Ascending aorta (tissue), 2 donors: ENCODE data around the gene CARD11. TPM values are rescaled to one million over a fixed set of nuclear protein-coding genes. Genes with fewer than 3 reads are reported as not detected.

Experiments used
- DNase-seq, 2 donors: peaks; one replicate each; pipeline ENCODE4 v3.0.0-alpha.2; 2019; ENCODE audit warnings: low spot score in 2 of 2
- H3K27ac ChIP-seq, 2 donors: fragments of 200-600 bp; sonication (generic); one replicate each; pipeline ENCODE4 v1.5.1; 2016 to 2017; ENCODE audit warnings: mild to moderate bottlenecking in 1 of 2
- H3K27me3 ChIP-seq: fragments of 200-600 bp; sonication (generic); one replicate; pipeline ENCODE4 v1.5.1; 2017
- H3K36me3 ChIP-seq, 2 donors: fragments of 200-600 bp; sonication (generic); one replicate each; pipeline ENCODE4 v1.5.1; 2016
- H3K4me1 ChIP-seq, 2 donors: fragments of 200-600 bp; sonication (generic); one replicate each; pipeline ENCODE4 v1.5.1; 2016 to 2017; ENCODE audit warnings: mild to moderate bottlenecking in 1 of 2
- H3K4me3 ChIP-seq, 2 donors: fragments of 200-600 bp; sonication (generic); one replicate each; pipeline ENCODE4 v1.5.1; 2016 to 2017; ENCODE audit warnings: mild to moderate bottlenecking in 1 of 2
- H3K9me3 ChIP-seq, 2 donors: fragments of 200-600 bp; sonication (generic); one replicate each; pipeline ENCODE4 v1.5.1; 2016
- intact Hi-C: fragments of 100-400 bp; cut with DNase I; formaldehyde crosslinking; loops from one replicate; pipeline ENCODE4 v1.15.1; 2023
- total RNA-seq: library from RNA; depleted of rRNA; stranded (reverse); fragments of >200 nt; gene quantifications from one replicate; pipeline ENCODE4 v1.1.0, GENCODE V29; 2016
- TF ChIP-seq, protein P1 (sequence below), 3 experiments: fragments of 200-600 bp in 2 of 3; fragments of 450-650 bp in 1 of 3; sonication (generic) in 2 of 3; IDR thresholded peaks; one replicate each; pipeline ENCODE4 v1.5.1; 2016 to 2019; ENCODE audit warnings: antibody characterized with exemption in 3 of 3, mild to moderate bottlenecking in 1 of 3, moderate library complexity in 1 of 3

Gene CARD11
- total RNA-seq, 1 donor from 2014 or later = 0.64 TPM

DNA sequence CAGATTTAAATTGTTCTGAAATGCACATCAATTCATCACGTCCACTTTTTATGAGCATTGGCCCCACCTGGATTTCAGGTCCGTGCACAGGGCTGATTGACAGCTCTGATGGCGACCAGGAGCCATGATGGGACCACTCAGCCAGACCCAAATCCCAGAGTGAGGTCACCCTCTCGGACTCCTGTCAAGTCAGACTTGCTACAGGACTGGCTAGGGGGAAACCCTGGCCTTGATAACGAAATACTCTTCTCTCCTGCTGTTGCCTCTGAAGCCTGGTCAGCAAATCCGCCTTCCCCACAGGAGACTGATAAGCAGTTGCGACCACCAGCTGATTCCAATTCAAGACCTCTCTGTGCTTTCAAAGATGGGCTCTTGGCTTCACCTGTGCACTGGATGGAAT lies 76.4 kb downstream of the CARD11 start:
- Histone ChIP-seq H3K36me3 (no peaks in the 10 kb centered on the region), H3K27me3 (no peaks in the 10 kb centered on the region), H3K27ac (no peak overlapping the region), H3K9me3 (peaks cover 4 to 16% of the 10 kb centered on the region in 2 donors), H3K4me1 (no peaks in the 10 kb centered on the region), H3K4me3 (no peak overlapping the region)
- DNase-seq = no peak
- TF ChIP-seq, protein P1, sequence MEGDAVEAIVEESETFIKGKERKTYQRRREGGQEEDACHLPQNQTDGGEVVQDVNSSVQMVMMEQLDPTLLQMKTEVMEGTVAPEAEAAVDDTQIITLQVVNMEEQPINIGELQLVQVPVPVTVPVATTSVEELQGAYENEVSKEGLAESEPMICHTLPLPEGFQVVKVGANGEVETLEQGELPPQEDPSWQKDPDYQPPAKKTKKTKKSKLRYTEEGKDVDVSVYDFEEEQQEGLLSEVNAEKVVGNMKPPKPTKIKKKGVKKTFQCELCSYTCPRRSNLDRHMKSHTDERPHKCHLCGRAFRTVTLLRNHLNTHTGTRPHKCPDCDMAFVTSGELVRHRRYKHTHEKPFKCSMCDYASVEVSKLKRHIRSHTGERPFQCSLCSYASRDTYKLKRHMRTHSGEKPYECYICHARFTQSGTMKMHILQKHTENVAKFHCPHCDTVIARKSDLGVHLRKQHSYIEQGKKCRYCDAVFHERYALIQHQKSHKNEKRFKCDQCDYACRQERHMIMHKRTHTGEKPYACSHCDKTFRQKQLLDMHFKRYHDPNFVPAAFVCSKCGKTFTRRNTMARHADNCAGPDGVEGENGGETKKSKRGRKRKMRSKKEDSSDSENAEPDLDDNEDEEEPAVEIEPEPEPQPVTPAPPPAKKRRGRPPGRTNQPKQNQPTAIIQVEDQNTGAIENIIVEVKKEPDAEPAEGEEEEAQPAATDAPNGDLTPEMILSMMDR (IDR thresholded peaks at IDR 0.05) = no peak
- intact Hi-C loops = no loop called here

DNA sequence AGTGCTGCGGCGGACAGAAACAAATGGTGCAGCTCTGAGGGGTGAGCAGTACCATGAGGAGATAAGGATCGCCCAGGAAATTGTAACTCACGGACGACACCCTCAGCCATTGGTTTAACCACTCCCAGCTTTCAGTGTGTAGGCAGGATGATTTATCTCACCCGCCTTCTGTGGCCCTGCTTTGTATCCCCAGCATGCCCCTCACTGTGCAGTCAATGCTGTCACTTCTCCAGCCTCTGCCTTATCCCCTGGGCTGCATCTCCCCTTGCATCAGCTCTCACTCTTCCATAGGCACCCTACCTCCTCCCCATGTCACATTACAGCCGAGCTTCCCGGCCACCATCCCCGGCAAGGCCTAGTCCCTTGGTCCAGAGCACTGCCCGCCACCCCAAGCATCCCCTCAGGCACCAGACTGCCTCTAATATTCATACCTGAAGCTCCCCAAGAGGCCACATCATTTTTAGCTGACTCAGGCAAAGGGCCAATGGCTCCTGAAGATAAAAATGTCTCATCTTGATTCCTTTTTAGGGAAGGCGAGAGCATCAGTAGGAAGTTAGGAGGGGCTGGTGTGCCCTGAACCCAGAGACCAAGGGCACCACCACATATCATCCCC lies 77.1 kb downstream of the CARD11 start:
- peaks cover 4 to 16% of the 10 kb centered on the region in 2 donors for H3K9me3 ChIP-seq
- intact Hi-C loops = no loop called here
- no peaks in the 10 kb centered on the region for H3K36me3 ChIP-seq
- H3K27me3 ChIP-seq = no peaks in the 10 kb centered on the region
- no peak overlapping the region for H3K4me3 ChIP-seq
- H3K27ac ChIP-seq = no peak overlapping the region
- TF ChIP-seq, protein P1 (IDR thresholded peaks at IDR 0.05) = no peak
- no peaks in the 10 kb centered on the region for H3K4me1 ChIP-seq
- no peak for DNase-seq

DNA sequence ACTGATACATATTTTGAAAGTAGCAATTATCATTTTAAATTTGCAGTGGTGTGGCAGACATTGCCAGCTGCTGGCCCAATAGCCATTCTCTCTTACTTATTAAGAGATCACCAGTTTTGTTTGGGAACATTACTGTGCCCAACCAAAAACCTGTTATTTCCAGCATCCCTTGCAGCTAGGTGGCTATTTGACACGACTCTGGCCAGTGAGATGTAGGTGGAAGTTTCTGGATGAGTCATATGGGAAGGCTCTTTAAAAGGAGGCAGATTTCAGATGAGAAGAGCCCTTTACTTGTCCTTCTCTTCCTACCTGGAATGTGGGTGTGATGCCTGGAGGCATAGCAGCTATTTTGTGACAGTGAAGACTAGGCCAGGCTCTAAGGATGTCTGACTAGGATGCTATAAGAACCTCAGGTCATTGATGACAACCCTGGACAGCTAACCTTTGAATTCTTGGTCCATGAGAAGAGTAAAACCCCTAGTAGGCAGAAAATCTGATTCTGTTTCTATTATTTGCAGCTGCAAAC lies 77.9 kb downstream of the CARD11 start:
- Histone ChIP-seq H3K4me1 (no peaks in the 10 kb centered on the region), H3K9me3 (peaks cover 4 to 16% of the 10 kb centered on the region in 2 donors), H3K36me3 (no peaks in the 10 kb centered on the region), H3K27me3 (no peaks in the 10 kb centered on the region), H3K4me3 (no peak overlapping the region), H3K27ac (no peak overlapping the region)
- TF ChIP-seq, protein P1 (IDR thresholded peaks at IDR 0.05) = no peak
- DNase-seq = no peak
- intact Hi-C loops = no loop called here

DNA sequence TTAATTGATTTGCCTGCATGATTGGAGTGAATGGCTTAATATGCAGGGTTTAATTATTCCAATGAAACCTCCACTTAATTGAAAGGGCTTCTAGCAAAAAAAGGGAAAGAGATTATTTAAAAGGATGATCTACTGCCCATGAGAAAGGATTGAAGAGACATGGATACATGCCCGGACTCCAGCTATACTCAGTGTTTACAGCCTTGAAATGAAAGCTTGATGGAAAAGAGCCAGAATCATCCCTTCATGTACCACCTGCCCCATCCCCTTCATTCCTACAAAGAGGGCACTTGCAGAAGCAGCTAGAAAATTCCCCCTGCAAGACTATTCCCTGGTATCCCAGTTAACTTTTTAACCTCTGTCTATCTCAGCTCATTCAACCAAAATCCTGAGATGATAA lies 78.4 kb downstream of the CARD11 start:
- no peaks in the 10 kb centered on the region for H3K4me1 ChIP-seq
- no peak for DNase-seq
- H3K27me3 ChIP-seq = no peaks in the 10 kb centered on the region
- intact Hi-C loops = no loop called here
- H3K27ac ChIP-seq = no peak overlapping the region
- H3K4me3 ChIP-seq = no peak overlapping the region
- TF ChIP-seq, protein P1 (IDR thresholded peaks at IDR 0.05) = no peak
- H3K36me3 ChIP-seq = no peaks in the 10 kb centered on the region
- peaks cover 4 to 16% of the 10 kb centered on the region in 2 donors for H3K9me3 ChIP-seq

DNA sequence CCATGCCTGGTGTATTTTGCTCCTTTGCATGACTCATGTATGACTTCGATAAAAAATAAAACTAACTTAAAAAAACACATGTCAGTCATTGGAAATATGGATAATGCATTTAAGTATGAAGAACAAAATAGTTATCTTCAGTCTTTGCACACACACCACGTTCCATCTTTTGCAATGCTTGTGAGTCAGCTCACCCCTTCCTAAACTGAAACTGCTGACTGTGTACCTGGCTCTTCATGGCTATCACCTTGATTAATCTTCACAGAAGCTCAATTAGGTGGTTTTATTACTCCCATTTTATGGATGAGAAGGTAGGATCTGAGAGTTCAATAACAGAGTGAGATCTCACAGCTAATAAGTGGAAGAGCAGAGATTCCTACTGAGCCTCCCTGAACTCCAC lies 79.5 kb downstream of the CARD11 start:
- H3K27ac ChIP-seq = no peak overlapping the region
- no peak for DNase-seq
- intact Hi-C loops = no loop called here
- H3K9me3 ChIP-seq = peaks cover 4 to 16% of the 10 kb centered on the region in 2 donors
- H3K36me3 ChIP-seq = no peaks in the 10 kb centered on the region
- no peaks in the 10 kb centered on the region for H3K4me1 ChIP-seq
- TF ChIP-seq, protein P1 (IDR thresholded peaks at IDR 0.05) = no peak
- no peak overlapping the region for H3K4me3 ChIP-seq
- H3K27me3 ChIP-seq = no peaks in the 10 kb centered on the region
